ENCODE results near the gene RBMS3. TPM values are rescaled to one million over a fixed set of nuclear protein-coding genes. Genes with fewer than 3 reads are reported as not detected.

The RBMS3 gene
- total and polyA plus RNA-seq, 12 donors: 8.7 to 90.1 (median 51.2) TPM

DNA sequence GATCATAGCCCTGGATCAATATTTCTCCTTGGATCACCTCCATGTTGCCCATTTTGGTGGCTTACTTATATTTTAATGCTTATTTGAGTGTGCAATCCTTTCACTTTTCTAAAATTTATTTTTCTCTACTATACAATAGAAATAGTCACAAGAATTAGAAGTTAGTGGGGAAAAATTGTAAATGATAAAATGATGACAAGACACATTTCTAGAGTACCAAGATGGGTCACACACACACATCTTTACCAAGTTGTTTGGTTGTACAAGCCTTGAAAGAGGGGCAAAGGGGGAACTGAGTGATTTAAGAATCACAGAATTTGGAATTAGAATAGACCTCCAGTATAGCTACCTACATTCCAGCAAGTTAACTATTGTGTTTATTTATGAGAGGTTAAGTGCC is 545.8 kb downstream of the RBMS3 start:
- intact Hi-C loops (cut with DNase I): no loop called here
- TF ChIP-seq POLR2A (IDR thresholded peaks at IDR 0.05): no peak
- TF ChIP-seq, protein P1, sequence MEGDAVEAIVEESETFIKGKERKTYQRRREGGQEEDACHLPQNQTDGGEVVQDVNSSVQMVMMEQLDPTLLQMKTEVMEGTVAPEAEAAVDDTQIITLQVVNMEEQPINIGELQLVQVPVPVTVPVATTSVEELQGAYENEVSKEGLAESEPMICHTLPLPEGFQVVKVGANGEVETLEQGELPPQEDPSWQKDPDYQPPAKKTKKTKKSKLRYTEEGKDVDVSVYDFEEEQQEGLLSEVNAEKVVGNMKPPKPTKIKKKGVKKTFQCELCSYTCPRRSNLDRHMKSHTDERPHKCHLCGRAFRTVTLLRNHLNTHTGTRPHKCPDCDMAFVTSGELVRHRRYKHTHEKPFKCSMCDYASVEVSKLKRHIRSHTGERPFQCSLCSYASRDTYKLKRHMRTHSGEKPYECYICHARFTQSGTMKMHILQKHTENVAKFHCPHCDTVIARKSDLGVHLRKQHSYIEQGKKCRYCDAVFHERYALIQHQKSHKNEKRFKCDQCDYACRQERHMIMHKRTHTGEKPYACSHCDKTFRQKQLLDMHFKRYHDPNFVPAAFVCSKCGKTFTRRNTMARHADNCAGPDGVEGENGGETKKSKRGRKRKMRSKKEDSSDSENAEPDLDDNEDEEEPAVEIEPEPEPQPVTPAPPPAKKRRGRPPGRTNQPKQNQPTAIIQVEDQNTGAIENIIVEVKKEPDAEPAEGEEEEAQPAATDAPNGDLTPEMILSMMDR (IDR thresholded peaks at IDR 0.05): no peak
- H3K4me1 ChIP-seq (replicated peaks in 1 of 2): no peaks in the 10 kb centered on the region

DNA sequence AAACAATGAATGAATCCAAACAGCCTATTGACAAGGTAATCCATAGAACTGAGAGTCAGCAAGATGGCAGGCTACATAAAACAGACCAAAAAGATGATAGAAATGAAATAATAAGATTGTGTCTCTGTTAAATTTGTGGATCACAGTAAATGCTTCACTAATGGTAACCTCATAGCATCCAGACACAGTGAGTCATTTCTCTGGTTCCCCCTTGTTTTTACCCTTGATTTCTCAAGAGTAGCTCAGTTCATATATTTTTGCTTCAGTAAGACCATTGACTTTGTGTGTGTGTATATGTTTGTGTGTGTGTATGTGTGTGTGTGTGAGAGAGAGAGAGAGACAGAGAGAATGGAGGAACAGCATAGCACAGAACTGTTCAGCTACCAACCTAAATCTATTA is 546.9 kb downstream of the RBMS3 start:
- intact Hi-C loops (cut with DNase I): no loop called here
- TF ChIP-seq, protein P1 (IDR thresholded peaks at IDR 0.05): no peak
- no peak for TF ChIP-seq POLR2A (IDR thresholded peaks at IDR 0.05)
- no peaks in the 10 kb centered on the region for H3K9me3 ChIP-seq (replicated peaks in 1 of 3)

More for the DNA sequence above, 545.8 kb downstream of the RBMS3 start:
- Histone ChIP-seq H3K36me3 (replicated peaks in 1 of 2) (no peaks in the 10 kb centered on the region), H3K27me3 (no peaks in the 10 kb centered on the region), H3K27ac (no peak overlapping the region), H3K4me3 (no peak overlapping the region), H3K9me3 (replicated peaks in 1 of 3) (no peaks in the 10 kb centered on the region)
- DNase-seq: no peak

DNA sequence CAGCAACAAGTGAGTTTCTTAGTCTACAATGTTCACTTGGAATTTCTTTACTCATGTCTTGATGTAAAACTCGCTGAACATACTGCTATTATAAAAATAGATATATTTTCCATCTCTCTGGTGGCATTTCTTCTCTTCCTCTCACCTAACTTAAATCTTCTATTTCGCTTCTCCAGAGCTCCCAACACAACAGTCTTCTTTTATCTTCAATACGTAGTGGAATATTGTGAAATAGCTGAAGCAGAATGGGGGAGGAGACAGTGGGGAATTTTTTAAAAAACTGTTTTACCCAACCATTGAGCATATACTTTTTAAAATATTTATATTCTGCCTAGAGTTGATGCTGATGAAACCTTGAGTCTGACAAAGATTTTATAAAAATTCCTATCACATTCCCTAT is 548.5 kb downstream of the RBMS3 start:
- intact Hi-C loops (cut with DNase I): no loop called here
- peaks cover 0 to 8% (median 0%) of the 10 kb centered on the region in 3 donors for H3K9me3 ChIP-seq (replicated peaks in 1 of 3)
- H3K36me3 ChIP-seq (replicated peaks in 1 of 2): no peaks in the 10 kb centered on the region
- H3K4me1 ChIP-seq (replicated peaks in 1 of 2): no peaks in the 10 kb centered on the region
- H3K4me3 ChIP-seq: no peak overlapping the region
- WGBS, 4 donors: 87 to 93% (median 90%) methylated on average over 3 of the region's 3 CpGs
- no peak overlapping the region for H3K27ac ChIP-seq
- TF ChIP-seq, protein P1 (IDR thresholded peaks at IDR 0.05): no peak
- TF ChIP-seq POLR2A (IDR thresholded peaks at IDR 0.05): no peak
- DNase-seq: no peak
- no peaks in the 10 kb centered on the region for H3K27me3 ChIP-seq

More for the DNA sequence above, 546.9 kb downstream of the RBMS3 start:
- Histone ChIP-seq H3K4me3 (no peak overlapping the region), H3K36me3 (replicated peaks in 1 of 2) (no peaks in the 10 kb centered on the region), H3K27ac (no peak overlapping the region), H3K4me1 (replicated peaks in 1 of 2) (no peaks in the 10 kb centered on the region), H3K27me3 (no peaks in the 10 kb centered on the region)
- DNase-seq: no peak

DNA sequence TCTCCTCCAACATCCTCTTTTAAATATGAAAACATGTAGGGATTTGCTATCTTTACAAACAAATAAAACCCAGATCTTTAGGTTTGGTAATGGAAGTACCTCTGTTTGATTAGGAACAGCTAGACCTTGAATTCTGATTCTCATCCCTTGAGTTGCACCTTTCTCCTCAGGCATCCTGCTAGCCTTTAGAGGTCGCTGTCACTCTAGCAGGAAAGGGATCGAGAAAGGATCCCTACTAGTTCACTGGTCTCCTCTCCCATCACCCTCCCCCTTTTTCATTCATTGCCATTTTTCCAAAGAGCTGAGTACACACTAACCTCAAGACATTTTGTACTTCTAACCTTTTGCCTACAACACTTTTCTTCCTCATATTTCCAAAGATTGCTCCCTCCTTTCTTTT is 569.8 kb downstream of the RBMS3 start:
- Histone ChIP-seq H3K9me3 (replicated peaks in 1 of 3) (no peaks in the 10 kb centered on the region), H3K27me3 (no peaks in the 10 kb centered on the region), H3K4me1 (replicated peaks in 1 of 2) (no peaks in the 10 kb centered on the region), H3K27ac (no peak overlapping the region), H3K4me3 (no peak overlapping the region), H3K36me3 (replicated peaks in 1 of 2) (no peaks in the 10 kb centered on the region)
- WGBS, 4 donors: 51 to 75% (median 63%) methylated on average over 2 of the region's 2 CpGs
- intact Hi-C loops (cut with DNase I): no loop called here
- no peak for DNase-seq
- no peak for TF ChIP-seq POLR2A (IDR thresholded peaks at IDR 0.05)
- TF ChIP-seq, protein P1 (IDR thresholded peaks at IDR 0.05): no peak
